Activated naive CD4-positive, alpha-beta T cell treated with anti-CD3 and anti-CD28 coated beads, Interleukin-2, amount 50 U/mL, for 72 hours (primary cell): Measurements from ENCODE around the gene ATOH8. TPM values are rescaled to one million over a fixed set of nuclear protein-coding genes. Genes with fewer than 3 reads are reported as not detected.

Experiments used
- ATAC-seq, 2 donors: fragments of 150-1000 bp; cut with Tn5 transposase; 2 replicates each; pipeline ENCODE4 v1.10.0; 2021; ENCODE audit warnings: mild to moderate bottlenecking in 2 of 2, moderate library complexity in 2 of 2
- DNase-seq, 2 donors: peaks; one replicate each; pipeline ENCODE4 v3.0.0; 2021 to 2022; ENCODE audit warnings: low spot score in 2 of 2
- H3K27ac Mint-ChIP-seq, 2 donors: one replicate each; pipeline ENCODE4 v1.8.0; 2022; ENCODE audit warnings: mild to moderate bottlenecking in 2 of 2, mixed read lengths in 2 of 2
- H3K36me3 Mint-ChIP-seq, 2 donors: one replicate each; pipeline ENCODE4 v1.8.0; 2022; ENCODE audit warnings: mixed read lengths in 2 of 2
- H3K9me3 Mint-ChIP-seq, 2 donors: one replicate each; pipeline ENCODE4 v1.8.0; 2022; ENCODE audit warnings: mixed read lengths in 2 of 2
- total RNA-seq, 2 donors: library from RNA; stranded (reverse); gene quantifications; one replicate each; pipeline ENCODE4 v1.2.3, GENCODE V29; 2022

The ATOH8 gene
- total RNA-seq, 2 donors from 2014 or later: not detected

- ATAC-seq (no peak), DNase-seq (no peak)
- H3K9me3 Mint-ChIP-seq: no peaks in the 10 kb centered on the region
- no peak overlapping the region for H3K27ac Mint-ChIP-seq
- no peaks in the 10 kb centered on the region for H3K36me3 Mint-ChIP-seq
These were observed 16.6 kb downstream of the ATOH8 start for GRCh38 chr2:85770369-85770768.

- DNase-seq (no peak), ATAC-seq (no peak)
- no peaks in the 10 kb centered on the region for H3K36me3 Mint-ChIP-seq
- H3K27ac Mint-ChIP-seq: no peak overlapping the region
- no peaks in the 10 kb centered on the region for H3K9me3 Mint-ChIP-seq
These were observed 17.1 kb downstream of the ATOH8 start for GRCh38 chr2:85770786-85771409.

GRCh38 chr2:85771486-85771885 is 17.7 kb downstream of the ATOH8 start:
- no peak for ATAC-seq
- Mint-ChIP-seq H3K27ac (no peak overlapping the region), H3K36me3 (no peaks in the 10 kb centered on the region), H3K9me3 (no peaks in the 10 kb centered on the region)
- no peak for DNase-seq

- H3K9me3 Mint-ChIP-seq: no peaks in the 10 kb centered on the region
- no peak overlapping the region for H3K27ac Mint-ChIP-seq
- ATAC-seq (no peak), DNase-seq (no peak)
- H3K36me3 Mint-ChIP-seq: no peaks in the 10 kb centered on the region
These were observed 18.4 kb downstream of the ATOH8 start for GRCh38 chr2:85772019-85772745.

- H3K36me3 Mint-ChIP-seq: no peaks in the 10 kb centered on the region
- DNase-seq (no peak), ATAC-seq (no peak)
- no peaks in the 10 kb centered on the region for H3K9me3 Mint-ChIP-seq
- H3K27ac Mint-ChIP-seq: no peak overlapping the region
These were observed 19.2 kb downstream of the ATOH8 start for GRCh38 chr2:85772841-85773491.

GRCh38 chr2:85773692-85774091 is 19.9 kb downstream of the ATOH8 start:
- DNase-seq (no peak), ATAC-seq (no peak)
- Mint-ChIP-seq H3K9me3 (no peaks in the 10 kb centered on the region), H3K36me3 (no peaks in the 10 kb centered on the region), H3K27ac (no peak overlapping the region)

GRCh38 chr2:85774126-85774978 is 20.6 kb downstream of the ATOH8 start:
- no peak for ATAC-seq
- H3K36me3 Mint-ChIP-seq: no peaks in the 10 kb centered on the region

GRCh38 chr2:85775406-85776381 is 21.9 kb downstream of the ATOH8 start:
- Mint-ChIP-seq H3K27ac (no peak overlapping the region), H3K9me3 (no peaks in the 10 kb centered on the region), H3K36me3 (no peaks in the 10 kb centered on the region)
- ATAC-seq (no peak), DNase-seq (no peak)

More at GRCh38 chr2:85774126-85774978, 20.6 kb downstream of the ATOH8 start:
- Mint-ChIP-seq H3K9me3 (no peaks in the 10 kb centered on the region), H3K27ac (no peak overlapping the region)
- no peak for DNase-seq

GRCh38 chr2:85776672-85777071 is 22.9 kb downstream of the ATOH8 start:
- no peaks in the 10 kb centered on the region for H3K9me3 Mint-ChIP-seq
- no peak for DNase-seq
- H3K36me3 Mint-ChIP-seq: no peaks in the 10 kb centered on the region
- no peak for ATAC-seq
- H3K27ac Mint-ChIP-seq: no peak overlapping the region

GRCh38 chr2:85777441-85777861 is 23.7 kb downstream of the ATOH8 start:
- H3K36me3 Mint-ChIP-seq: no peaks in the 10 kb centered on the region
- H3K9me3 Mint-ChIP-seq: no peaks in the 10 kb centered on the region
- ATAC-seq (no peak), DNase-seq (no peak)
- H3K27ac Mint-ChIP-seq: no peak overlapping the region

- no peaks in the 10 kb centered on the region for H3K9me3 Mint-ChIP-seq
- H3K36me3 Mint-ChIP-seq: no peaks in the 10 kb centered on the region
- no peak for DNase-seq
- no peak overlapping the region for H3K27ac Mint-ChIP-seq
- no peak for ATAC-seq
These were observed 25.0 kb downstream of the ATOH8 start for GRCh38 chr2:85778646-85779379.

GRCh38 chr2:85779641-85780315 is 26.0 kb downstream of the ATOH8 start:
- ATAC-seq (no peak), DNase-seq (no peak)
- Mint-ChIP-seq H3K27ac (no peak overlapping the region), H3K36me3 (no peaks in the 10 kb centered on the region), H3K9me3 (no peaks in the 10 kb centered on the region)

- H3K9me3 Mint-ChIP-seq: no peaks in the 10 kb centered on the region
- DNase-seq: no peak
- no peak overlapping the region for H3K27ac Mint-ChIP-seq
- no peak for ATAC-seq
- no peaks in the 10 kb centered on the region for H3K36me3 Mint-ChIP-seq
These were observed 26.7 kb downstream of the ATOH8 start for GRCh38 chr2:85780316-85781012.

- Mint-ChIP-seq H3K36me3 (no peaks in the 10 kb centered on the region), H3K27ac (no peak overlapping the region), H3K9me3 (no peaks in the 10 kb centered on the region)
- ATAC-seq (no peak), DNase-seq (no peak)
These were observed 27.2 kb downstream of the ATOH8 start for GRCh38 chr2:85781013-85781332.
